GM12892 (cell line): Measurements from ENCODE around the gene HK3.

ENCODE experiments used
- POLR2A ChIP-seq: IDR thresholded peaks from 2 replicates; pipeline ENCODE4 v1.6.1; 2011; ENCODE audit warnings: low read depth, low read length, control low read depth
- POLR2AphosphoS5 ChIP-seq: IDR thresholded peaks from 2 replicates; pipeline ENCODE4 v1.6.1; 2011; ENCODE audit warnings: low read depth, low read length, control low read depth

DNA sequence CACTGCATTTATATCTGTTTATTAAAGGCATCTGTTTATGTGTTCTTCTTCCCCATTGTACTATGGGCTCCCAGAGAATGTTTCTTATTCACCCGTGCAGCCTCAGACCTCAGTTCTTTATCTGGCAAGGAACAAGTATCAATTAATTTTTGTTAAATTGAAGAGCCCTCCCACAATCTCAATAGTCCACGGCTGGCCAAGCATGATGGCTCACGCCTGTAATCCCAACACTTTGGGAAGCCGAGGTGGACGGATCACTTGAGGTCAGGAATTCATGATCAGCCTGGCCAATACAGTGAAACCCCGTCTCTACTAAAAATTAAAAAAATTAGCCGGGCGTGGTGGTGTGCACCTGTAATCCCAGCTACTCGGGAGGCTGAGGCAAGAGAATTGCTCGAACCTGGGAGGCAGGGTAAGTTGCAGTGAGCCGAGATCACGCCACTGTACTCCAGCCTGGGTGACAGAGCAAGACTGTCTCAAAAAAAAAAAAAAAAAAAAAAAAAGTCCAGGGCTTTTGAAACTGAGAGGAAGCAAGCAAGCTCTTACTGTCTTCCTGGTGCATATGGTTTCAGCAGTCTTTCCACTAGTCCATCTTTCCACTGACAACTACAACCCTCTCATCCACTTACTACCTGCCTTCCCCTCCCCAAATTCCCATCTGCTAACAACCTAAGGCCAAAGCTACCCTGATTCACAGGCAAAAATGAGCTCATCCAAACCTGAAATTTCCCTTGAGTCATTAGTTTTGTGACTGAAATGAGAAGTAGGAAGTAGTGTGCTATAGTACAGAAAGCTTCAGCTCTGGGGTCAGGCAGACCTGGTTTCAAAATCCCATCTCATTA, 2.3 kb upstream of the HK3 start:
- TF ChIP-seq POLR2A, result no peak; the same call in 1 of the 2 replicates
- no peak for TF ChIP-seq POLR2AphosphoS5
